ENCODE results near the gene MACIR. TPM values are rescaled to one million over a fixed set of nuclear protein-coding genes. Genes with fewer than 3 reads are reported as not detected.
"Not testable (repeated sequence)": the region's sequence is repeated elsewhere in the genome, so short reads cannot be mapped to it uniquely, and the experiment has no call there.

The MACIR gene, protein sequence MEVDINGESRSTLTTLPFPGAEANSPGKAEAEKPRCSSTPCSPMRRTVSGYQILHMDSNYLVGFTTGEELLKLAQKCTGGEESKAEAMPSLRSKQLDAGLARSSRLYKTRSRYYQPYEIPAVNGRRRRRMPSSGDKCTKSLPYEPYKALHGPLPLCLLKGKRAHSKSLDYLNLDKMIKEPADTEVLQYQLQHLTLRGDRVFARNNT
- total RNA-seq: 6.2 TPM

DNA sequence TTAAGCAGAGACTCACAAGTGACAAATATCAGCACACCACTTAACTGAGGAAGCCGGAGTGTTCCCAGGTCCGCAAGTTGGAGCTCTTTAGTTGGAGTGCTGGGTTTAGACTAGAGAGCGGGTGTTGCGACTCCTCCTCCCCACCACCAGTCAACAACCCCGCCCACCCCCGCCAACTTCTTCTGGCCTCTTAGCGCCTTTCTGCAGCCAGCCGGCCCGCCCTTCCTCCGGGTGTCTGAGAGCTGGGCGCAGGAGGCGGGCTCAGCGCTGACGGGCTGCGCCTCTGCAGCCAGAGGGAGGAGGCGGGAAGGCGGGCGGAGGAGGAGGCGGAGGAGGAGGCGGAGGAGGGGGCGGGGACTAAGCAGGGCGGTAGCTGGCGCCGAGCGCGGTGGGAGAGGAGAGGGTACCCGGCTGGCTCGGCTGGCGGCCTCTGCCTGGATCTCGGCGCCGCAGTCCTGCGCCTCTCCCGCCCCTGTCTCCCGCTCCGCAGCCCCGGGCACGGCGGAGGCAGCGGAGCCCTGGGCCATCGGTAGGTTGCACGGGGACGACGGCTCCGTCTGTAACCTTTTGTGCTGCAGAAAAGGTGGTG lies at the start of gene MACIR:
Gene MACIR (plus strand): TSS at position 396 of the 589 bp plus-strand sequence. CDS start 17,157 bp downstream, outside the sequence.
- peak; percentile 96 for DNase-seq (ENCODE audit: low spot score)

DNA sequence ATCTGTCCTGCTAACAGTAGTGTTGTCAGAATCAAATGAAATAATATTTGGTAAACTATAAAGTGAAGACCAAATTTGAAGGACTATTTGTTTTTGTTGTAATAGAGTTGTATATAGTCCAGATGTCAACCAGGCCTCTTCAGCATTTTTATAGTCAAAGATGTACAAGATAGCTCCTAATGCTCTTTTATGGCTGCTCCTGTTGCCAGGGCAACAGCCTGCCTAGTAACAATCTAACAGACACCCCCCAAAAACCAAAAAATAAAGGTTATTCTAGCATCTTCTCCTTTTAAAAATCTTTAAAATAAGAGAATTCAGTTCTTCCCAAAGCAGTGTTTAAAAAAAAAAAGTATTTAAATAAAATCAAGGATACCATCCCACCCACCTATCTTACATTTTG lies 49.5 kb upstream of the MACIR start:
- DNase-seq (ENCODE audit: low spot score): no peak

DNA sequence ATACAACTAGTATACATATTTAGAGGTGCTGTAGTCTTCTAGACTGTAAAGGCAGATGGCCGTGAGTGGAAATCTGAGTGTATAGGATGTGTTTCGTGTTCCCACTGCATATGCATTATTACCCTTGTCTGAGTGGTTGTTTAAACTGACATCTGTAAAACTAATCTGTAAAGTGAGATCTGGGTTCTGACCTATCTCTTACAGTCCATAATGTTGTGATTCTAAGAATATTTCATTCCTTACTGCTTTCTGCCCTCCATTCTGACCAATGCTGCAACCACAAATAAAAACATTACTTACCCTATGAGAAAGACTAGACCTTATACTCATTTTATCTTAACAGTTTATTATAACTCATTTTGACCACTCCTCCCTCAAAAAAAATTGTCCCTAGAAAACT lies 47.6 kb upstream of the MACIR start:
- no peak for DNase-seq (ENCODE audit: low spot score)

DNA sequence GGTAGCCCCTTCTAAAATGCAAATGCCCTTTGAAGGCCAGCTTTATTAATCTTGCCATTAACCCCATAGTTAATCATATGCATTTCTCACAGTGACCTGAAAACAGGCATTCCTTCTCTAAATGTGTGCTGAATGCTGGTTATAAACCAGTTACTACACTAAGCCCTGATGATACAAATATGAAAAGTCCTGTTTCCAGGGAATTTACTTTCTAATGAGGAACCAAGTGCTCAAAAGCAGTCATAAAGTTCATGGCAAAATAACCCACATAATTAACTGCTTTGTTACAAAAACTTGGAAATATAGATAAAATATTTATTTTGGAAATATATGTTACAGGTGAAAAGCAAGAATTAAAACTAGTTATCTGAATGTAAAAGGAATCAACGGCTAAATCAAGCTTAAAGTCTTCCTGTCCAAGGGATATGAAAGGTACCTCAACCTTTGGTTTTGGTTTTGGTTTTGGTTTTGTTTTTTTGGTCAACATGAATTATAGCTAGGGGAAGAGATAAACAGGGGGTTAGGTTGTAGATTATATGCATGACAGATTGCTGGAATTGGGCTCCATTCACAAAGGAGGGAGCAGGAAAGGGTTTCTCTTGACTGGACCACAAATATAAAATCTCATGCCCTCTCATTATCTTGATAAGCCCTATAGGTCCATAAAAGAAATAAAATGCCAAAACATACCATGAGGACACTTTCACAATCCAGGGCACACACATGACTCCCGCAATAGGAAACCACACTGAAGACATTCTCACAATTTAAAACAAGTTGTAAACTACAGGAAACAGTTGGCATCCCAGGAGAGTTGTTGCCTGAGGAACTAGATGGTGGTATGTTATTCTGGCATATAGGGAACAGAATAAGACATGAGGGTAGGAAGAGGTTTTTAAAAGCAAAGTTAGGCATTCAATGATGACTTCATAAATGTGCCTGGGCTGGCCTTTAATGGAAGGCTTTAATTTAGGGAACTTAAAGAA lies 46.7 kb upstream of the MACIR start:
- DNase-seq (ENCODE audit: low spot score): no peak

DNA sequence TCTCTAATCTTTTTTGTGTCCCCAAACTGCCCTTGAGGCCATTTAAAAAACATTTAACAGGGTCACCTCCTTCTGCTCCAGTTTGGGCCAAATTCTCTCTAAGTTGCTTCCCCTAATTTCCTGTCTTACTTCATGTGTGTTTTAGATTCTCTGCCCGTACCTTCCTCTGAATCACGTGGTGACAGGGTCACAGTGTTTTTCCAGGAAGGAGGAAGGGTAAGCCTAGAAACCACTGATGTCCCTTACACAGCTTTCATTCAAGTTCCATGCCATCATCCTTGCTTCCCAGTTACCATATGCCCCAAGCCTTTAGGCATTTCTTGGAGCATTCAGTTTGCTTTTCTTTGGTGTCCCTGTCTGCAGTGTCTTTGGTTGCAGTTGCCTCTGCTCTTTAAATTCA lies 42.4 kb upstream of the MACIR start:
- no peak for DNase-seq (ENCODE audit: low spot score)

DNA sequence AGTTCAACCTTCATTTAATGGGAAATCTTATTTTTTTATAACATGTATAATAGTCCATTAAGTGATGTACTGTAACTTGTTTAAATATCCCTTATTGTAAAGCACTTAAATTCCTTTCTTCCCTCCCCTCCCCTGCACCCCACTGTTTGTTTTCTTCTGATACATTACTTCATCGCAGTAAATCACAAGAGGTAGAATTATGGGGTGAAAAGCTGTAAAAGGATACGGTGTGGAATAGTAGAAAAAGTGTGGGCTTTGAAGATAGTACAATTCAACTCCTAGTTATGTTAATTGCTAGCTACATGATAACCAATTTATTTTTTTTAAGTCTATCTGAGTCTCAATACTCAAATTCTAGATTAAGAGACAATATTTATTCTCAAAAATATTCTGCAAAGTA lies 41.9 kb upstream of the MACIR start:
- no peak for DNase-seq (ENCODE audit: low spot score)

DNA sequence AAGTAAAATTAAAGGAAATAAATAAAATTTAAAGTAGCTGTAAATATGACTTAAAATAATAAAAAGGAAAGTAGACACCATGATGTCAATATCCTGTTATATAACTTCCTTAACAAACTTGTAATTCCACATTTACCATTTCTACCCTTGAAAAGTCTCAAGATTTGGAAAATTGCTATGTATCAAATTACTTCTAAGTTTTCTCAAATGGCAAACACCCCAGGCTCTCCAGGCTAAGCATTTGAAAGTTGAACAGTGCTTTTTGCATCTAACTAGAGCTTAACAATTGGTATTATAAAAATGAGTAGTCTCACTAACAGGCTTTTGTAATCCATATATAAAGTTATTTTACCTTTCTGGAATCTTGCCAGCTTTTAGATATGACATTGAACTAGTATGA lies 41.5 kb upstream of the MACIR start:
- DNase-seq (ENCODE audit: low spot score): no peak

DNA sequence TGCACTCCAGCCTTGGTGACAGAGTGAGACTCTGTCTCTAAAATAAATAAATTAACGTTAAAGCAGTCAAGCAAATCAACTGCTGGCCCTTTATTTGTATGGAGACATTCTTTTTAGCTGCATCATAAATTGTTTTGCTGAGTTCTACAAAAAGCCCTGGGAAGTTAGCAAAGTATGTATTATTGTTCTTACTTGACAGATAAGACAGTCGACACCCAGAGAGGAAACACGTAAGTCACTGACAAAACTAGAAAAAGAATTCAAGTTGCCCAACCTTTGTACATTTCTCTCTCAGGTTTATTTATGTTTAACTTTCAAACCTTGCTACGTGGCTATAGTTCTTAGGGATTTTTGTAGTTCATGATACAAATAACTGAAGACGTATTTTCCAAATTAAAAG lies 40.4 kb upstream of the MACIR start:
- DNase-seq (ENCODE audit: low spot score): no peak

DNA sequence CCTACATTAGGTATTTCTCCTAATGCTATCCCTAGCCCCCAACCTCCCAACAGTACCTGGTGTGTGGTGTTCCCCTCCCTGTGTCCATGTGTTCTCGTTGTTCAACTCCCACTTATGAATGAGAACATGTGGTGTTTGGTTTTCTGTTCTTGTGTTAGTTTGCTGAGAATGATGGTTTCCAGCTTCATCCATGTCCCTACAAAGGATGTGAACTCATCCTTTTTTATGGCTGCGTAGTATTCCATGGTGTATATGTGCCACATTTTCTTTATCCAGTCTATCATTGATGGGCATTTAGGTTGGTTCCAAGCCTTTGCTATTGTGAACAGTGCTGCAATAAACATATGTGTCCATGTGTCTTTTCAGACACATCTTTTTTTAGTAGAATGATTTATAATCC lies 39.5 kb upstream of the MACIR start:
- not testable (repeated sequence) for DNase-seq (ENCODE audit: low spot score)

DNA sequence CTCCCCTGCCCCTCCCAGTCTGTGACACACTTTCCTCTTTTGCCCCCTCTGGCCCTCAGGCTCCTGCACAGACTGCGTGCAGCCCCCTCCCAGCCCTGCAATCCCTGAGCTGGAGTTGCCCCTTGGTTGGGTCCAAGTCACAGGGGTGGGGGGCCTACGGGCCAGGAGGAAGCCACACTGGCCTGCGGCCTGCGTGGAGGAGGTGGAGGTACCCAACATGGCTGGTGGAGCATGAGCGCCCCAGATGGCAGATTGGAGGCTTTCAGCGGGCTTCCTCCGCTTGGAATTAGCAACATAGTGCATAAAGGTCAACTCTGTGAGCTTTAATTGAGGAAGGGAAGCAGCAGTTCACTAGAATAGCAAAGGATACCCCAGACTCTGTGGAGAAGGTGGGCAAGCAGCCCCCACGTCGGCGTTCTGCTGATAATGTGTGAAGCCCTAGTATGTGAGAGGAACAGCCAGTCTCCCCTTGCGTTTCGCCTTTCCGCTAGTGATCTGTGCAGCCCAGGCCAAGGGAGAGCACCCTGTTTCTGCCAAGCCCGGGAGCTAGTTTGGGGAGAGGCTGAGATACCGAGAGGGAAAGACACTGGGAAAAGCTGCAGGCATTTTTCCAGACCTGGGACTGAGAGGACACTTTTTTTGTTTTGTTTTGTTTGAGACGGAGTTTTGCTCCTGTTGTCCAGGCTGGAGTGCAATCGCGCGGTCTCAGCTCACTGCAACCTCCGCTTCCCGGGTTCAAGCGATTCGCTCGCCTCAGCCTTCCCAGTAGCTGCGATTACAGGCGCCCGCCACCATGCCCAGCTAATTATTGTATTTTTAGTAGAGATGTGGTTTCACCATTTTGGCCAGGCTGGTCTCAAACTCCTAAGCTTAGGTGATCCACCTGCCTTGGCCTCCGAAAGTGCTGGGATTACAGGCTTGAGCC lies 35.3 kb upstream of the MACIR start:
- no peak for DNase-seq (ENCODE audit: low spot score)

DNA sequence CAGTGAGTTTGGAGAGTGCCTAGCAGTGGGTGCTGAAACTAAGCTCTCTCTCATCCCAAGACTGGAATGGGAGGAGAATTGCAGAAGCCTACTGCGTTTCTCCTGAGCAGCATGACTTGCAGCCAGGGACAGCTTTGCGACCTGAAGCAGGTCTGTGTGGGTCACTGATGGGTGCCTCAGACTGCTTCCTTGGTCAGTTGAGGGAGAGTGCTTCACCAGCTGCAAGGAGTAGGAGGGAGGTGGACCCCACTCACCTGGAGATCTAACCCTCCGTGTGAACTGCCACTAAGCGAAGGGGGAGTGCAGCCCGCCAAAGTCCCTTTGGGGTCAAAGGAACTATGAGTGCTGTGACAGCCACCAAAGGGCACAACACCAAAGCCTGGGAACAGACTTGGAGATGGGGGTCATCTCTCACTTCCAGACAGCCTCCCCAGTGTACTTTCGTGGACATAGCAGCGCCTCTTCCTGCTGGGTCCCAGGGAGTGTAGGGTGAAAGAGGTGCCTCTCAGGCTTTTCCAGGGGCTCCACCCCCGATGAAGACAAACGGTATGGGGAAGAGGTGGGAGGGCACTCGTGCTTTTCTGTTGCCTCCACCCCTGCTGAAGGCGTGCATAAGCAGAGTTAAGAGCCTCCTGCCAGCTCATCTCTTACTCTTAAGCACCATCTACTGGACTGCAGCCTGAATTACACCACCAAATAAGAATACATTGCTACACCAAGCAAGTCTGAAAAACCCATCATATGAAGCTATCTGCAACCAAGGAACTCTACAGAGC lies 34.3 kb upstream of the MACIR start:
- peak; percentile 53 for DNase-seq (ENCODE audit: low spot score)

DNA sequence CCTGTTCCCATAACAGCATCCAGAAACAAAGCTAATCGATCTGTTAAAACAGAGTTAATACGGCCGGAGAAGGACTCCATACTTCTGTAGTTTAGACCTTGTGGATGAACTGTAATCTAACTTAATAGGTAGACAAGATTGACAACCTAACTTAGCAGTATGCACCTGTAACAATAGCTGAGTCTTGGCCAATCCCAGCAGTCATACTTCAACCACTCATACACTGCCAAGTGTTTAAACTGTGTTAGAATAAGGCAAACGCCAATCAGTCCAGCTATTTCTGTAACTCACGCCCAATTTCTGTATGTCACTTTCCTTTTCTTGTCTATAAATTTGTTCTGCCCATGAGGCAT lies 33.7 kb upstream of the MACIR start:
- no peak for DNase-seq (ENCODE audit: low spot score)

DNA sequence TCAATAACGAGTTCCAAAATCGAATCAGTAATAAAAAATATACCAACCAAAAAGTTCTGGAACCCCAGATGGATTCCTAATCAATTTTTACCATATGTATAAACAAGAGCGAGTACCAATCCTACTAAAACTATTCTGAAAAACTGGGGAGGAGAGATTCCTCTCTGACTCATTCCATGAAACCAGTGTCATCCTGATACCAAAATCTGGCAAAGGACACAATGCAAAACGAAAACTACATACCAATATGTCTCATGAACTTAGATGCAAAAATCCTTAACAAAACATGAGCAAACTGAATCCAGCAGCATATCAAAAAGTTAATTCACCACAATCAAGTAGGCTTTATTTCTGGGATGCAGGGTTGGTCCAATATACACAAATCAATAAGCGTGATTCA lies 30.5 kb upstream of the MACIR start:
- no peak for DNase-seq (ENCODE audit: low spot score)

DNA sequence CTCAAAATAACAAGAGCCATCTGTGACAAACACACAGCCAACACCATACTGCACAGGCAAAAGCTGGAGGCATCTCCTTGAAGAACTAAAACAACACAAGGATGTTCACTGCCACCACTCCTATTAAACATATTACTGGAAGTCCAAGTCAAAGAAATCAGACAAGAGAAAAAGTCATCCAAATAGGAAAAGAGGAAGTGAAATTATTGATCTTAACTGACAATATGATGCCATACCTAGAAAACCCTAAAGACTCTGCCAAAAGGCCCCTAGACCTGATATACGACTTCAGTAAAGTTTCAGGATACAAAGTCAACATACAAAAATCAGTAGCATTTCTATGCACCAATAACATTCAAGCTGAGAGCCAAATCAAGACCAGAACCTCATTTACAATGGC lies 30.0 kb upstream of the MACIR start:
- DNase-seq (ENCODE audit: low spot score): no peak

DNA sequence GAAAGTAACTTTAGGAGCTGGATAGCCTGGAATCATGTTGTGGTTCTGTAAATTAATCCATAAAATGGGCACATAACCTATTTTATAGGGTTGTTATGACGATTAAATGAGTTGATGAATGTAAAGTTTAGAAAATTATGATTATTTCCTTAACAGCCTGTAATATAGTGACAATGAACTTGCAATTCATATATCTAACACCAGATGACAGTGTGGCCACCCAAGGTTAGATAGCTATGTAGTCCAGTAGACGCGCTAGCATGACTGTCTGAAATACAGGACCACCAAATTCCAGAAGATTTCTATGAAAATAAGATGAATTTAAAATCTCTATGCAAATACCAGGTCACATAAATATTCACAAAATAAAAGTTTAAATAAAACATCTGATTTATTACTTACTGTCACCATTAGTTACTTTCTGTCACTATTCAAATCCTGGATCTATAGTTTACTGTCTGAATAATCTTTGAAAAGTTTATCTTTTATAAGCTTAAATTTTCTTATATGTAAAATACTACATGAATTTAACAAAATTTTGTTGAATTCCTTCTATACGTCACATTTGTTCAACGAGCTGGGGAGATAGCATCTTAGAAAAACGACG lies 26.1 kb upstream of the MACIR start:
- DNase-seq (ENCODE audit: low spot score): no peak

DNA sequence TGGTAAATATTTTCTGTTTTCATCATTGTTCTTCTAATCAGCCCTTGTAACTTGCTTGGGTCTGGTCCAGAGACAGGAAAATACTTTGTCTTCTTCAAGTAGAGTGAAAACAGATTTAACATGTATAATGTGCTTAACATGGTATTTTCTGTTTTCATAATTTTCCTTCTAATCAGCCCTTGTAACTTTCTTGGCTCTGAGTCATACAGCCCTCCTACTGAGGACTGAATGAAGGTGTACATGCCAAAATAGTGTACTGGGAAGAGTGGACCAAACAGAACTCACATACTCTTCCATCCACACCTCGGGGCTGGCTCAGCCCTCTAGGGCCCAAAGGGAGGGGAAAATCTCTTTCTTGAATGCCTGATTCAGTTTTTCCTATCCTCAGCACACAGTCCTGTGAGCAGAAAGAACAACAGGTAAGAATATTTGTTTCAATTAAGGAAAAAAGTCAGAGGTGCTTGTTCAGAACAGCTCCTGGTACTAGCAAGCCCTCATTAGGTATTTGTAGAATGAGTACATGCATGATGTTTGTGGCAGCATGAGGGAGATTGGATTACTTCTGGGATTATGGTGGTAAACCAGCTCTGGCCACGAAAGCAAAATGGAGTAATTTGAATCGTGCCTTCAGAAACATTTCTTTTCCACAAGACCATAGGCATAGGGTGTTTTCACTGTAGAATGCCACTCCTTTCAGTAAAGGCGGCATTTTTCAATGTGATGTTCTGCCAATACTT lies 24.2 kb upstream of the MACIR start:
- no peak for DNase-seq (ENCODE audit: low spot score)

DNA sequence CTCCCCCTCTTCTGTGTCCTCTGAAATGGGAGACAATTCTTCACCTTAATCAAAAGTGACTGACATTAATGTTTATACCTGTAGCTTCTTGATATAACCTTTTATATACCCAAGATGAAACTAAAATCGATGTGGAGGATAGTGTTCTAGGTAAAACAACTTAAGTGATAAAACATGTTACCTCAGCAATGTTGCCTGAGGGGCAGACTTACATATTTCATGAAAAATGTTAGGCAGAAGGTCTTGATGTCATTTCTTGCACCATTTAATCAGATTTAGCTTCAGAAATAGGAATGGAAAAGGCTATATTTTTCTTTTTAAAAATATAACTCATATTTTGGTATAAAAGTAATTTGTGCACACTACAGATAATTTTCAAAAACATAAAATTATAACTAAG lies 22.7 kb upstream of the MACIR start:
- DNase-seq (ENCODE audit: low spot score): no peak

DNA sequence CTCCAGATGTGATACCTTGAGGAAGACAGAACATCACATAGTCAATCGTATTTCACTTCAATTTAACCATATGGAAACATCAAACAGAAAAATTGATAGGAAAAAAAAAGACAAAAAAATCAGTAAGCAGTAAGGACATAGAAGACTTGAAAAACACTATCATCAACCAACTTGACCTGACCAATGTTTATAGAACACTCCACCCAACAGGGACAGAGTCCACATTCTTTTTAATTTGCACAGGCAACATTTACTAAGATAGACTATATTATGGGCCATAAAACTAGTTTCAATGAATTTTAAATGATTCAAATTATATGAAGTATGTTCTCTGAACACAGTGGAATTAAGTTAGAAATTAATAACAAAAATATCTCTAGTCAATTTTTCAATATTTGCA lies 20.8 kb upstream of the MACIR start:
- DNase-seq (ENCODE audit: low spot score): no peak

DNA sequence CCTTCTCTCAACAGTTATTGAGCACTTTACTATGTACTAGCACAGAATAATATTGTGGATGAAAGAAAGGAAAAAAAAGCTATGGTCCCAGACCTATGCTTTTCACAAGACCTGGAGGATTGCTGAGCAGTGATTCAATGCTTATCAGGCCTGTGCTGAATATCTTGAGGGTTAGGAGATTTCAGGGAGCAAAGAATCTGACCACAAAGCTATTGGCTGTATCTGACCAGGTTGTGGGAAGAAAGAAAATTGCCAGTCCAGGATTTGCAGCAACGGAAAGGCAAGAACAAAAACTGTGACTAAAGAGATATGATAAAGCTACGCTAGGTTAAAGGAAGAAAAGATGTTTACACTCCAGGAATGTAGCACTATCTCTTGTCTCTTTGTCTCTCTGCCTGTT lies 14.9 kb upstream of the MACIR start:
- DNase-seq (ENCODE audit: low spot score): no peak

DNA sequence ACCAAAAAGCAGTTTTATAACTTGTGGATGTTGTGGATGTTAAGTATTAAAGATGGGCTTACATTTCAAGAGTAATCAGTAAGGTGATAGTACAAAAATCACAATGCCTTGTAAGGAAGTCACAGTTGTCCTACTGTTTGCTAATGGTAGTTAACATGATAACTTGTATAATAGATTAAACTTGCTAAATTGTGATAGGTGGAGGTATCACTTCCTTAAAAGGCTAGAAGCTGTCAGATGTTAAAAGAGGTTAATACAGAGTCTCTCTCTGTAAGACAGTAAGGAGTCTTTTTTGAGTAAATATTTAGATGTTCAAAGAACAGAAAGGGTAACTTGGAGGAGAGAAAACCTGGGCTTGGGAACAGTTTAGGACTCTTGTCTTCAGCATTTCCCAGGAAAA lies 14.2 kb upstream of the MACIR start:
- DNase-seq (ENCODE audit: low spot score): no peak

Data from ureter (tissue), 1 donor.